Loucy (cell line): ENCODE measurements around the gene AHCYL1.

Source experiments
- H2AFZ ChIP-seq: fragments of 200-600 bp; sonication (generic); 2 replicates; pipeline ENCODE4 v1.6.0; 2016; ENCODE audit warnings: antibody characterized with exemption, mild to moderate bottlenecking, low read length, moderate library complexity
- H3F3A ChIP-seq: fragments of 200-600 bp; 2 replicates; pipeline ENCODE4 v1.6.0; 2016; ENCODE audit warnings: antibody characterized with exemption, low read depth, mild to moderate bottlenecking
- H3K27me3 ChIP-seq: fragments of 200-600 bp; sonication (generic); 2 replicates; pipeline ENCODE4 v1.6.1; 2014; ENCODE audit warnings: low read length, mild to moderate bottlenecking; ENCODE audit not compliant: insufficient read depth, poor library complexity, severe bottlenecking
- H3K36me3 ChIP-seq: fragments of 200-600 bp; sonication (generic); 2 replicates; pipeline ENCODE4 v1.6.1; 2016; ENCODE audit warnings: low read length; ENCODE audit not compliant: insufficient read depth
- H3K4me1 ChIP-seq: fragments of 200-600 bp; sonication (generic); 2 replicates; pipeline ENCODE4 v1.5.1; 2014; ENCODE audit warnings: low read length, mild to moderate bottlenecking; ENCODE audit not compliant: insufficient read depth, poor library complexity, severe bottlenecking
- H3K4me2 ChIP-seq: fragments of 200-600 bp; sonication (generic); 2 replicates; pipeline ENCODE4 v1.6.0; 2014; ENCODE audit warnings: antibody characterized with exemption, low read length, low read depth, mild to moderate bottlenecking; ENCODE audit not compliant: poor library complexity, severe bottlenecking
- H3K4me3 ChIP-seq: fragments of 200-600 bp; sonication (generic); 2 replicates; pipeline ENCODE4 v1.5.1; 2014; ENCODE audit warnings: low read length, mild to moderate bottlenecking, mixed read lengths; ENCODE audit not compliant: poor library complexity, severe bottlenecking
- H3K79me2 ChIP-seq: fragments of 200-600 bp; sonication (generic); 2 replicates; pipeline ENCODE4 v1.6.1; 2014; ENCODE audit warnings: low read length; ENCODE audit not compliant: insufficient read depth
- H3K9ac ChIP-seq: fragments of 200-600 bp; sonication (generic); 2 replicates; pipeline ENCODE4 v1.6.0; 2014; ENCODE audit warnings: mild to moderate bottlenecking, low read depth, low read length, moderate library complexity; ENCODE audit not compliant: poor library complexity, severe bottlenecking
- H3K9me2 ChIP-seq: fragments of 200-600 bp; sonication (generic); replicated peaks from 2 replicates; pipeline ENCODE4 v1.6.1; 2016; ENCODE audit warnings: low read depth, low read length, mixed read lengths
- H3K9me3 ChIP-seq: fragments of 200-600 bp; sonication (generic); 2 replicates; pipeline ENCODE4 v1.6.1; 2014; ENCODE audit warnings: mild to moderate bottlenecking, antibody characterized with exemption, low read length, low read depth; ENCODE audit not compliant: insufficient read depth
- H4K20me1 ChIP-seq: fragments of 200-600 bp; sonication (generic); 2 replicates; pipeline ENCODE4 v1.6.0; 2014; ENCODE audit warnings: antibody characterized with exemption, low read length, mild to moderate bottlenecking; ENCODE audit not compliant: insufficient read depth, poor library complexity, severe bottlenecking
- CTCF ChIP-seq: fragments of 200-600 bp; sonication (generic); conservative IDR thresholded peaks from 2 replicates; pipeline ENCODE4 v1.5.1; 2014; ENCODE audit warnings: mild to moderate bottlenecking, antibody characterized with exemption, low read length
- EZH2phosphoT487 ChIP-seq: fragments of 200-600 bp; IDR thresholded peaks from 2 replicates; pipeline ENCODE4 v1.6.1; 2018; ENCODE audit warnings: antibody characterized with exemption, mild to moderate bottlenecking, moderate library complexity, borderline replicate concordance

Gene AHCYL1

DNA sequence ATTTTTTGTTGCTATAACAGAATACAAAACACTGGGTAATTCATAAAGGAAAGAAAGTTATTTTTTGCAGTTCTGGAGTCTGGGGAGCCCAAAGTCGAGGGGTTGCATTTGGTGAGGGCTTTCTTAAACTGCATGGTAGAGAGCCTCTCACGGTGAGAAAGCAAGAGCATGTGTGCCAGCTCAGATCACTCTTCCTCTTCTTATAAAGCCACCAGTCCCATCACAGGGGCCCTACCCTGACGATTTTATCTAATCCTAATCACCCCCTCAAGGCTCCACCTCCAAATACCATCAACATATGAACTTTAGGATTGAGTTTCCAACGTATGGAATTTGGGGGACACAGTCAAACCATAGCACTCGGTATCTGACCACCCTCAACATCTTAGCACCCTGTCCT, 48.9 kb downstream of the AHCYL1 start:
- H3K9ac ChIP-seq, result peak overlapping the region; percentile 86
- H3K27me3 ChIP-seq, result no peaks in the 10 kb centered on the region
- peaks cover 13% of the 10 kb centered on the region for H4K20me1 ChIP-seq
- H3F3A ChIP-seq, result no peaks in the 10 kb centered on the region
- H3K36me3 ChIP-seq, result peaks cover 4% of the 10 kb centered on the region; the same call in 1 of the 2 replicates
- H3K9me2 ChIP-seq, result no peaks in the 10 kb centered on the region
- no peaks in the 10 kb centered on the region for H3K9me3 ChIP-seq
- peaks cover 31% of the 10 kb centered on the region for H3K79me2 ChIP-seq
- peaks cover 30% of the 10 kb centered on the region for H3K4me1 ChIP-seq
- H3K4me2 ChIP-seq, result peak overlapping the region; percentile 92
- peak overlapping the region; percentile 84 for H3K4me3 ChIP-seq
- H2AFZ ChIP-seq, result peak overlapping the region; percentile 54; the same call in 1 of the 2 replicates
- TF ChIP-seq CTCF (no peak), EZH2phosphoT487 (no peak)

DNA sequence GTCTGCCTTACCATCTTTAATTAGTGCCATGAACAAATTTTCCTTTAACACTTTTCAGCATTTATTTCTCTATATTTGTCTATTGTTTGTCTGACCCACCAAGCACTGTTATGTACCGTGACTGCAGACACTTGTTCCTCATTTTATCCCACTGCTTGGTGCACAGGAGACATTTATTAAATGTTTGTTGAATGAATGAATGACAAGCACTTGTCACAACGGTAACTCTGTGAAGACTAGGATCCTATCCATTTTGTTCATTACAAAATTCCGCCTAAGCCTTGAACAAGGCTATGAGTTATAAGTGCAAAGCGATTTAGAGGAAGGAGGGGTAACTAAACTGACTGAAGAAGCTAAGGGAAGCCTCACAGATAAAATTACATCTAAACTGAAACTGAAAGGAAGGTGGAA, 49.5 kb downstream of the AHCYL1 start:
- Histone ChIP-seq H3K27me3 (no peaks in the 10 kb centered on the region), H3F3A (no peaks in the 10 kb centered on the region), H3K4me3 (peak overlapping the region; percentile 84), H3K4me2 (peak overlapping the region; percentile 92), H3K9me3 (no peaks in the 10 kb centered on the region), H3K79me2 (peaks cover 31% of the 10 kb centered on the region), H2AFZ (peak overlapping the region; percentile 86), H3K4me1 (peaks cover 30% of the 10 kb centered on the region), H3K36me3 (peaks cover 10% of the 10 kb centered on the region; the same call in 1 of the 2 replicates), H3K9me2 (no peaks in the 10 kb centered on the region), H3K9ac (peak overlapping the region; percentile 86), H4K20me1 (peaks cover 13% of the 10 kb centered on the region)
- TF ChIP-seq CTCF (no peak), EZH2phosphoT487 (no peak)

GRCh38 chr1:110034451-110035235, 50.1 kb downstream of the AHCYL1 start, which contains the start of gene STRIP1:
STRIP1 (plus strand) TSS chr1:110034624; CDS start chr1:110034638, 14 bp downstream.
- peak within 1 kb of the TSS; percentile 100 for H3K4me2 ChIP-seq
- peaks cover 30% of the 10 kb centered on the region for H3K4me1 ChIP-seq
- peaks cover 31% of the 10 kb centered on the region for H3K79me2 ChIP-seq
- H3K27me3 ChIP-seq, result no peaks in the 10 kb centered on the region
- H2AFZ ChIP-seq, result peak within 1 kb of the TSS; percentile 86
- no peaks in the 10 kb centered on the region for H3F3A ChIP-seq
- peaks cover 13% of the 10 kb centered on the region for H4K20me1 ChIP-seq
- no peaks in the 10 kb centered on the region for H3K9me3 ChIP-seq
- H3K36me3 ChIP-seq, result peaks cover 16% of the 10 kb centered on the region; the same call in 1 of the 2 replicates
- TF ChIP-seq EZH2phosphoT487 (no peak), CTCF (no peak)
- H3K4me3 ChIP-seq, result peak within 1 kb of the TSS; percentile 84
- peak within 1 kb of the TSS; percentile 86 for H3K9ac ChIP-seq
- no peaks in the 10 kb centered on the region for H3K9me2 ChIP-seq
